Measurements from ENCODE around the gene RFNG. TPM values are rescaled to one million over a fixed set of nuclear protein-coding genes. Genes with fewer than 3 reads are reported as not detected.
A peak's percentile ranks its signal among the peaks of the same experiment; 100 is the strongest.

The RFNG gene
- total and polyA plus RNA-seq, 2 of the 13 experiments (the other 11 are each of a cell fraction or from before 2014, with no cell fraction given) = 61.4 to 64.0 TPM

GRCh38 chr17:82000803-82001570 lies 50.6 kb downstream of the RFNG start (continued):
- no peak for TF ChIP-seq WIZ (CRISPR knock-in tag; IDR thresholded peaks at IDR 0.05)
- TF ChIP-seq TFDP1 (CRISPR knock-in tag; IDR thresholded peaks at IDR 0.05; ENCODE audit: borderline replicate concordance) = peak; percentile 83
- peak; percentile 89 for TF ChIP-seq KAT7 (CRISPR knock-in tag; IDR thresholded peaks at IDR 0.05; ENCODE audit: borderline replicate concordance)
- TF ChIP-seq MEIS2 (CRISPR knock-in tag; IDR thresholded peaks at IDR 0.05) = peak; percentile 98
- peak; percentile 82 for TF ChIP-seq HNRNPK (IDR thresholded peaks at IDR 0.05; ENCODE audit: low read depth, low read length, poor library complexity, severe bottlenecking)
- TF ChIP-seq MAX (IDR thresholded peaks at IDR 0.05) = no peak
- TF ChIP-seq CENPT (CRISPR knock-in tag; IDR thresholded peaks at IDR 0.05; ENCODE audit: low read depth) = no peak
- no peak; the same call in none of the 2 replicates for TF ChIP-seq RFXAP (CRISPR knock-in tag; IDR thresholded peaks at IDR 0.05; ENCODE audit: borderline replicate concordance)
- peak; percentile 78 for TF ChIP-seq HOXD1 (CRISPR knock-in tag; IDR thresholded peaks at IDR 0.05)
- peak; percentile 98 for TF ChIP-seq GATAD2A (CRISPR knock-in tag; IDR thresholded peaks at IDR 0.05)
- peak; percentile 86 for TF ChIP-seq ZNF331 (CRISPR knock-in tag; IDR thresholded peaks at IDR 0.05)
- TF ChIP-seq MTERF4 (CRISPR knock-in tag; IDR thresholded peaks at IDR 0.05) = no peak
- TF ChIP-seq HMGXB3 (CRISPR knock-in tag; IDR thresholded peaks at IDR 0.05; ENCODE audit: borderline replicate concordance) = peak; percentile 37; the same call in 1 of the 2 replicates
- no peak for TF ChIP-seq GLMP (CRISPR knock-in tag; IDR thresholded peaks at IDR 0.05; ENCODE audit: borderline replicate concordance)
- TF ChIP-seq TSC22D2 (CRISPR knock-in tag; IDR thresholded peaks at IDR 0.05; ENCODE audit: borderline replicate concordance) = peak; percentile 80; the same call in 1 of the 2 replicates
- no peak; the same call in 1 of the 2 replicates for TF ChIP-seq ZNF441 (CRISPR knock-in tag; IDR thresholded peaks at IDR 0.05; ENCODE audit: borderline replicate concordance)
- TF ChIP-seq RFX3 (CRISPR knock-in tag; IDR thresholded peaks at IDR 0.05) = no peak
- peak; percentile 68 for TF ChIP-seq ZFY (CRISPR knock-in tag; IDR thresholded peaks at IDR 0.05)
- peak; percentile 98 for TF ChIP-seq MED1 (CRISPR knock-in tag; IDR thresholded peaks at IDR 0.05)
- peak; percentile 98 for TF ChIP-seq IKZF5 (CRISPR knock-in tag; IDR thresholded peaks at IDR 0.05)
